ENCODE data around the gene SMIM44.

SMIM44 gene

GRCh38 chr19:3492919-3493318 is 9.7 kb upstream of the SMIM44 start:
- DNase-seq (ENCODE audit: insufficient read length, low spot score) (no peak), FAIRE-seq (no peak)
- no peak for TF ChIP-seq CTCF (IDR thresholded peaks at IDR 0.05; ENCODE audit: insufficient read depth, missing control alignments)

GRCh38 chr19:3492131-3492839 is 9.0 kb upstream of the SMIM44 start:
- no peak for TF ChIP-seq CTCF (IDR thresholded peaks at IDR 0.05; ENCODE audit: insufficient read depth, missing control alignments)
- DNase-seq (ENCODE audit: insufficient read length, low spot score) (no peak), FAIRE-seq (no peak)

GRCh38 chr19:3491396-3492119 is 8.3 kb upstream of the SMIM44 start:
- DNase-seq (ENCODE audit: insufficient read length, low spot score), result no peak
- no peak for TF ChIP-seq CTCF (IDR thresholded peaks at IDR 0.05; ENCODE audit: insufficient read depth, missing control alignments)
- FAIRE-seq, result no peak

GRCh38 chr19:3482507-3483225 is 575 bp downstream of the SMIM44 start:
- DNase-seq (ENCODE audit: insufficient read length, low spot score), result no peak
- no peak for FAIRE-seq
- TF ChIP-seq CTCF (IDR thresholded peaks at IDR 0.05; ENCODE audit: insufficient read depth, missing control alignments), result no peak

- TF ChIP-seq CTCF (IDR thresholded peaks at IDR 0.05; ENCODE audit: insufficient read depth, missing control alignments), result no peak
Measured at GRCh38 chr19:3481241-3482090, 1.8 kb downstream of the SMIM44 start.

GRCh38 chr19:3480383-3481091 is 2.7 kb downstream of the SMIM44 start, which contains the start of gene SMIM24:
TSS of gene SMIM24 (minus strand) at chr19:3480525. CDS start at chr19:3480463, 62 bp downstream.
- DNase-seq (ENCODE audit: insufficient read length, low spot score), result no peak
- no peak for FAIRE-seq
- no peak for TF ChIP-seq CTCF (IDR thresholded peaks at IDR 0.05; ENCODE audit: insufficient read depth, missing control alignments)

More at GRCh38 chr19:3481241-3482090, 1.8 kb downstream of the SMIM44 start:
- FAIRE-seq (no peak), DNase-seq (ENCODE audit: insufficient read length, low spot score) (no peak)
